ENCODE measurements around the gene SLC43A2.
"Not testable (repeated sequence)": the region's sequence is repeated elsewhere in the genome, so short reads cannot be mapped to it uniquely, and the experiment has no call there.

SLC43A2 gene

DNA sequence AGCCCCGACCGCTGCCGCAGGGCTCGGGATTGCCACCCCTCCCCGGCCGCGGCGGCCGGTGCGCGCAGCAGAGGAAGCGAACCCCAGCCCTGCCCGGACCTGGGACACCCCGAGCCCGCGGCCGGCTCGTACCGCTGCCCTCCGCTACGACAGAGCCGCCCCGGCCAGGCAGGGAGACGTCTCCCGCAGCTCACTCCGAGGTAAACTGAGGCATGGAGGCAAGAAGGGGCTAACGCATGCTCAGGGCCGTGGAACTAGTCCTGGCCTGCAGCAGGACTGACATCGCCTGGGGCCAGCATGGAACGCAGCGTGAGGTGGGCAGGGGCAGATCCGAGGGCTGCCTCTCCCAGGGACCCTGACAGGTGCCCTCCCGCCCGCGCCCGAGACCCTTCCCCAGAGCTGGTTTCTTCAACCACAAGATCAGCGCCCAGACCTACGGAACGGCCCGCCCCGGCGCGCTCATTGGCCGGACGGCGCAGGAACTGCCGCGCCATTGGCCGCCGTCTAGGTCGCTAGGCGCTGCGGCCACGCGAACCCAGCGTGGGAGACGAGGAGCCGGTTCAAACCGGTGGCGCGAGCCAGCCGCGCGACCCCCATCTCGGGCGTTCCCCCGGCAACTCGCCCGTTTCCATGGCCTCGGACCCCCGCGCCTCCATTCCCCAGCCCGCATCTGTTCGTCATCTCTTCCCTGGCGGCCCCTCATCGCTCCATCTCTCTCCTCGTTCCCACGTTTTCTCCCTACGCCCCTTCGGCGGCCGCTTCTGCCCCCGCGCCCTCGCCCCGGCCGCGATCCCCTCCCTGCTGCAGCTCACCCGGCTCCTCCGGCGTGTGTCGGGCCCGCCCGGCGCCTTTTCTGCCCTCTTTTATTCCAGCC lies at the start of gene SLC43A2:
TSS of gene SLC43A2 (minus strand) at position 853 of the 874 bp plus-strand sequence. CDS start 960 bp downstream, outside the sequence.
- peak; percentile 55 for DNase-seq (ENCODE audit: low read depth)

DNA sequence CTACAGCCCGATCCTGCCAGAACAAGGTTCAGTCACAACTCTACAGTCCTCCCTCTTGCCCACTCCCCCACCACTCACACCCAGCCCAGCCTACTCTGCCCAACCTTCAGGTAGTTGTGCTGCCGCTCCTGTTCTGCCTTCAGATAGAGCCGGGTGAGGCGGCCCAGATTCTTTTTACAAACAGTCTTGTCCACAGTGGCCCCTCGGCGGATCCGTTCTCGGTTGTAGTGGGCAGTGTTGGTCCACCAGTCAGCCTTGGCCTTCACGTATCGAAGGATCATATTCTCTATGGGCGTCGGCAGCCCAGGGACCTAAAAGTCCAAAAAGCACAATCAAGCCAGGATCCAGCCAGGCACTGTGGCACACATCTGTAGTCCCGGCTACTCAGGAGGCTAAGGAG lies 47.8 kb upstream of the SLC43A2 start:
- DNase-seq (ENCODE audit: low read depth): no peak

DNA sequence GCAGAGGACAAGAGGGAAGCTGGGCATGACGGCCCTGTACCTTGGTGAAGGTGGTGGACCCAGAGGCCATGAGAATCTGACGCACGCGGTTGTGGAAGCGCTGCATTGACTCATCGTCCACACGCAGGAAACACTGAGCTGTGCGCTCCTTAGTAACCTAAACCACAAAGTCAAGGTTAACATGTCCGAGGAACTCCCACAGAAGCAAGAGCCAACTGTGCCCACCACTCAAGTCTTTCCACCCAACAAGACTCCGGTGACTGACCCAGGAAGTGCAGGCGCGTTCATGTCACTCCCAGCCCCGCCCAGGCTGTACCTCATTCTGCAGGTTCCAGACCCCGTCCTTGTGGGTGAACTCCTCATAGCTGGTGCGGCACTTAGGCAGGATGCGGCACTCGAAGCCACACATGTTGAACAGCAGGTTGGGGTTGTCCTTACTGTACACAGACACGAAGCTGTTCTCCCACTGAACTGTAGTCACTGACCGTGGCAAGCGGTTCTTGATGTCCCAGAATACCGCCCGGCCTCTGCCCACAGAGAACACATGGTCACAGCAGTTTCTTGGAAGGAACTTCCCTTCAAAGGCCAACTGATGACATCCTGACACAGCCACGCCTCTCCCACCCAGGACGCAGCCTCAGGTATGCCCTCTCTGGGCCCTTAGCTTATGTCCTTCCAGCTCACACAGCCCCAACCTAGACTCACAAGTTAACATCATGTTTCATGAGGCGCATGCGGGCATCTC lies 44.6 kb upstream of the SLC43A2 start:
- no peak for DNase-seq (ENCODE audit: low read depth)

DNA sequence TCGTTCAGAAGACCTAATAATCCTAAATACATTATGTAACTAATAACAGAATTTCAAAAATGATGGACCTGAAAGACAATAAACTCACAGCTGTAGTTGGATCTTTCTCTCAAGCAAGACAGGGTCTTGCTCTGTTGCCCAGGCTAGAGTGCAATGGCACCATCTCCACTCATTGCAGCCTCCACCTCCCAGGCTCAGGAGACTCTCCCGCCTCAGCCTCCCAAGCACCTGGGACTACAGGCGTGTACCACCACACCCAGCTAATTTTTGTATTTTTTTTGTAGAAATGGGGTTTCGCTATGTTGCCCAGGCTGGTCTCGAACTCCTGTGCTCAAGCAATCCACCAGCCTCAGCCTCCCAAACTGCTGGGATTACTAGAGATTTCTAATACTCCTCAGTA lies 35.3 kb upstream of the SLC43A2 start:
- not testable (repeated sequence) for DNase-seq (ENCODE audit: low read depth)

DNA sequence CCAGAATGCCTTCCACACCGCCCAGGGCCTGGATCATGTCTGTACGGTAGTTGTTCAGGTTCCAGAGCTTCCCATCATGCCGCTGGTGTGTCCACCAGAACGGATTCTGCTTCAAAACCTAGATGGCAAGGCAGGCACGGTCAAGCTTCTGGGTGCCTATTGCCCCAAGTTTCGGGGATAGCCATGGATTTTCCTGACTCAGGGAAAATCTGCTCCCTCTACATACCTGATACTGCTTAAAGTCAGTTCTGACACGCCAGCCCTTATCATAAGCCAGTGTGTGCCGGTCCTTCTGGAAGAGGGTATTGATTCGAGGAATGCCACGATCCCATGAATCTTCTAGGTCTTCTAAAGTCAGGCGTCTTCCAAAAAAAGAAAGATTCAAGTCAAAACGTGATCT lies 32.4 kb upstream of the SLC43A2 start:
- no peak for DNase-seq (ENCODE audit: low read depth)

DNA sequence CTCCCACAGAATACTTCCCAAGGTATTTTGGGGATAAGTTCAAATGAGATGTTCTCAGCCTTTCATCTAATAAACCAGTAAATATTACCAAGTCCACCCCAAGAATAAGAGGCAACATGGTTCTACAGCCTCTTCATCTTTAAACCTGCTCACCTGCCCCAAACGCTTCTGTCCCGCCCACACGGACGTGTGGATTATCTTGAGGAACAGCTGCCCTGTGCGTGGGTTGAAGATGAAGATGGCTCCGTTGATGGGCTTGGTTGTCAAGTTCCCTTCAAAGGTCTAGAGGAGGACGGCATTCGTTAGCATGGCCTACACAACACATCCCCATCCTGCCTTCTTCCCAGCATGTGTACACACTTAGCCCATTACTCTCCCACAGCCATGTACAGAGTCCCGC lies 29.5 kb upstream of the SLC43A2 start:
- no peak for DNase-seq (ENCODE audit: low read depth)

DNA sequence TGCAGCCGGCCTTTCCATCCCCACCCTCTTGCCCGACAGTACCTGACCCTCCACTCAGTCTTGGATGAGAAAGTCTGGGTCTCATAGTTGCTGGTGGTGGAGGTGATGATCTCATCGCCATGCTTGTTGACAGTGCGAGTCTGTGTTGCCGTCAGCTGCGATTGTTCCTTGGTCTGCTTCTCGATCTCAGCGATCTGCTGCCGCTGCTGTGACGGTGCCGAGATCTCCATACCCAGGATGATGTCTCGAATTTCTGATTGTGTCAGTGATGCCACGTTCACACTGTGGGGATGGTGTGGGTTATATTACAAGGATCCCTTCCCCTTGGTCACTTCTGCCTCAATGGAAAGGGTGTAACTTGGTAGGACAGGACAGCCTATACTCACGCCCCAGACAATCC lies 25.1 kb upstream of the SLC43A2 start:
- no peak for DNase-seq (ENCODE audit: low read depth)

DNA sequence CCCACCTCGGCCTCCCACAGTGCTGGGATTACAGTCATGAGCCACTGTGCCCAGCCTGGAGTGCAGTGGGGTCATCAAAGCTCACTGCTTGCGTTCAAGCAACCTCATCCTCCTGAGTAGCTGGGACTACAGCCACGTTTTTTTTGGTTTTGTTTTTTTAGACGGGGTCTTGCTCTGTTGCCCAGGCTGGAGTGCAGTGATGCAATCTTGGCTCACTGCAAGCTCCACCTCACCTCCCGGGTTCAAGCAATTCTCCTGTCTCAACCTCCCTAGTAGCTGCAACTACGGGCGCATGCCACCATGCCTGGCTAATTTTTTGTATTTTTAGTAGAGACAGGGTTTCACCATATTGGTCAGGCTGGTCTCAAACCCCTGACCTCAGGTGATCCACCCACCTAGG lies 24.2 kb upstream of the SLC43A2 start:
- not testable (repeated sequence) for DNase-seq (ENCODE audit: low read depth)

DNA sequence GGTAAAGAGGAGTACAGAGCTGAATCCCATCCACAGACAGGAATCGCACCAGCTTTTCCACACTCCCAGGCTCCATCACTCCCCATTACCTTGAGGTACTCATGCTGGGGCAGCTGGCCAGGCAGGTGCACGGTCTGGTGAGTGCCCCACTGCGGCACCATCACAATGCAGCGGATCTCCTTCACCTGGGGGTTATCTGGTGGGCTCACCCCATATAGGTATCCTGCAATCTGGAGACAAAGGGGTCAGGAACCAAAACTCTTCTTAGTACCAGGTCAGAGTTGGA lies 22.9 kb upstream of the SLC43A2 start:
- no peak for DNase-seq (ENCODE audit: low read depth)

DNA sequence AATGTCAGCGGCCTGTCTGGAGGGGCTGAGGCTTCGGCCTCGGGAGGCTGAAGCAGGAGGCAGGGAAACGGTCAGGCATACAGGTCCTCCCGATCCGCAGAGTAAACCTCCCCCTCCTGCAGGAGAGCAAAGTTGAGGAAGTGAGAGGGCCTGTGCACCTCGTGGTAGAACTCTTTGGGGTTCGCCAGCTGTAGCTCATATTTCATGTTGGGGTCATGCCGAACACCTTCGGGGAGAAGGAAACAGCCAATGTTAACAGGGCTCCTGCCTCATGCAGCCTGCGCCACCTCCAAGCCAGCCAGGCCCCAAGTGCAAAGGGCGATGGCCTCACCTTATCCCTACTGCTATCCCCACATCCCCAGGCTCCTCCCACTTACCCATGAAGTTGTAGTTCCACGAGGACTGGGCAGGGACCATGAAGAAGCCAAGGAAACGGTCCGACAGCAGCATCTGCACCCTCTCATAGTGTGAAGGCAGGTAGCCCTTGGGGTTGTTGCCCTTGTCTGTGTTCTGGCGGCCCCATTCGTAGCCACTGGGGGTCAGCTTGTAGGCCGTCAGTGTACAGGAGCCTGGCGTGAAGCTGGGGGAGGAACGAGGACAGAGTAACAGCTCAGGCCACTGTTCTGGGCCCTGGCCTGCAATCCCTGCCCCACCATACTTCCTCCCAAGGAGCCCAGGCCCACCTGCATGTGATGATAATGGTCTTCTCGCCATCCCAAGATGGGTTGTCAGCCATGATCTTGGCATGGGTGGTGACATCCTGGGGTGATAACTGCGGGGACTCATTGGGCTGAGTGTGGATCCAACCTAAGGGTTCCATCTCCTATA lies 22.3 kb upstream of the SLC43A2 start:
- DNase-seq (ENCODE audit: low read depth): no peak

DNA sequence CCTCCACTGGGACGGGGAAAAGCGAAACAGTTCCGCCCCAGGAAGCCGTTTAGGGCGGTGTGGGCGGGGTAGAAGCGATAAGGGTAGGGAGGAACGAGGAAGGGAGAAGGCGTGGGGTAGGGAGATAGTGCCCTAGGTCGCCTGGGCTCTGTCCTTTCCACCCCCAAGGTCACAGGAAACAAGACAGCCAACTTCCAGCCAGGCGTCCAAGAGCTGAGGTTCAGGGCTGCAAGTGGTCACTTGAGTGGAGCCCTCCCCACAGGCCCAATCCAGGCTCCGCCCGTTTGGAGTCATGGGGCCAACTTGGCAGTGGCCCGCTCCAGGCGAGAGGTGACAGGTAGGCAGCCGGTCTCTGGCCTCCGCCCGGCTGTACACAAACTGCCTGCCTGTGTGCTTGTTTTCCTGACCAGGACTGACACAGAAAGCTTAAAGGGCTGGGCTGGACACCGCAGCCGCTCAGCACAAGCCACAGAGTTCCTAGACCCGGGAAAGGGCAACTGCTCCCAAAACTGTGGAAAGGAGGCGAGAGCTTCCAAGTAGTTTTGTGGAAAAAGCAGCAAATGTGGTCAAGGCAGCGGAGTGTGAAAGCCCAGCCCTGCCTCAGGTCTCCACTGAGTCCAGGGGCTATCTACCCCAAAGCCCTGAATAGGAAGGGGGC lies 21.3 kb upstream of the SLC43A2 start, which contains the start of gene RILP:
TSS of gene RILP (minus strand) at position 23 of the 658 bp plus-strand sequence. CDS start 62 bp downstream, outside the sequence.
- no peak for DNase-seq (ENCODE audit: low read depth)

DNA sequence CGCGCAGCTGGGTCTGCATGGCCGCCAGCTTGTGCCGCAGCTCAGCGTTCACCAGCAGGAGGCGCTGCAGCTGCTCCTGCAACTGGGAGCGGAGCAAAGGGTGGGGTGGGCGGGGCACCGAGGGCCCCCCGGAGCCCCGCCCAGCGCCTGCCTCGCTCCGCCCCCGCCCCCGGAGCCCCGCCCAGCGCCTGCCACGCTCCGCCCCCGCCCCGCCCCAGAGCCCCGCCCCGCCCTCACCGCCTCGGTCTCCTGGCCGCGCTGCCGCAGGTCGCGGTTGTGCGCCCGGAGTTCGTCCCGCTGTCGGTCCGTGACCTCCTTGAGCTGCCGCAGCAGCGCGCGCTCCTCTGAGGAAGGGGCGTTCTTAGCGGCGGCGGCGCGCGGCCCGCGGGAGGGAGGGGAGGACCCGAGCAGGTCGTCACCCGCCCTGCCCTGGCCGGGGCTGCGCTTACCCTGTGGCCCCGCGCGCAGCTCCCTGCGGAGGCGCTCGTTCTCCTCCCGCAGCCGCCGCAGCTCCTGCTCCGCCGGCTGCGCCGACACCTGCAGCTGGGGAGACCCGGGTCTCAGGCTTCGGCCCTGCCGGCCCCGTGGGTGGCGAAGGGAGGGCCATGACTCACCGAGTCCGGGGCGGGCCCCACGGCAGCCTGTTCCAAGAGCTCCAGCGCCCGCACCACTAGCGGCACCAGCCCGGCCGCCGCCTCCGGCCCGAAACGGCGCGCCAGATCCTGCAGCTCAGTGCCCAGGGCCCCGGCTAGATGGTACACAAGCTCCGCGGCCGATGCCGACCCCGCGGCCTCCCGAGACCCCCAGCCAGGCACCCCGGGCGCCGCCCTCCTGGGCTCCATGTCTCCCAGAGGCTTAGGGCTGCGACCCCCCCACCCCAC lies 20.6 kb upstream of the SLC43A2 start:
- peak; percentile 87 for DNase-seq (ENCODE audit: low read depth)

DNA sequence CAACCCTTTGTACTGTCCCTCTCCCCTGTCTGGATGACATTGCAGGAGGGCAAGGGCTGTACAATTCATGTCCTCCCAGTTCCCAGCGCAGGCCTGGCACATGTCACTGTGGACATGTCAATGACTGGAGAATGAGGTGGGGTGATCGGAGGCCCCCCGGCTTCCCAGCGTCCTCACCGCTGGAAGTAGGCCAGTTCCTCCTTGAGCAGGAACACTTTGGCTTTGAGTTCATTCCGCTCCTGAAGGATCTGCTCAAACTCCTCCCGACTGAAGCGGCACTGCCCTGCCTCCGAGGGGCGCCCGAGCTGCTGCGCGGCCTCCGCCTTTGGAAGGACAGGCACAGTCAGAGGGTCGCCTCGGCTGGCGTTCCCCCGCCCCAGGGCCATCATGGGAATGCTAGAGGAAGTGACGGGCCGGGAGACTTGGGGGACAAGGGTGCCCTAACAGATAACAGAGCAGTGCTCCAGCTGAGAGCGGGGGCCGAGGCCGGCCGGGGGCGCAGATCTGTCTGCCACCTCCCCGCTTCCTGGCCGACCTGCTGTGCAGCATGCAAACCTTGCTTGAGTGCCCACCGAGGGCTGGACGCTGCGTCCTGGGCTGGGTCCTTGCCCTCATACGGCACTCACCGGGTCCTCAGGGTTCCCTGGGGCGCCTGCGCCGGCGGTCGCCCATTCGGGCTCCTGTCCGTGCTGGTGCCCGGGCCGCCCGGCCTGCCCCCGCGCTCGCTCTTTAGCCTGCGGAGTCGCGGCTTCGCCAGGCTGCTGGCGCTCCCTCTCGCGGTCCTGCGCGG lies 19.7 kb upstream of the SLC43A2 start:
- DNase-seq (ENCODE audit: low read depth): no peak

DNA sequence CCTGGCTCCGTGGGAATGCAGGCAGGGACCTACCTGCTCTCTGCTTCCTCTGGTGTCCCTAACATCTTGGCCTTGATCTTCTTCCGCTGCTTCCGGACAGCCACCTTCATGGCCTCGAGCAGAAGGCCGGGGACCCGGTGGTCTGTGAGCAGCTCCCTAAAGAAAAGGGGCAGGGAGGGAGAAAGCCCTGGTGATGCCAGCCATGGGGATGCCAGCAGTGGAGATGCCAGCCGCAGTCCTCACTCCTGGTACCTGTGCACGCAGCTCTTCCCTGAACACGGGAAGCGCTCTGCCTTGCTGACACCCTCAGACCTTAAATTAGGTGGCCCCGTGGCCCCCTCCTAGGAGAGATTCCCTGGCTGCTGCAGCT lies 19.2 kb upstream of the SLC43A2 start:
- no peak for DNase-seq (ENCODE audit: low read depth)

DNA sequence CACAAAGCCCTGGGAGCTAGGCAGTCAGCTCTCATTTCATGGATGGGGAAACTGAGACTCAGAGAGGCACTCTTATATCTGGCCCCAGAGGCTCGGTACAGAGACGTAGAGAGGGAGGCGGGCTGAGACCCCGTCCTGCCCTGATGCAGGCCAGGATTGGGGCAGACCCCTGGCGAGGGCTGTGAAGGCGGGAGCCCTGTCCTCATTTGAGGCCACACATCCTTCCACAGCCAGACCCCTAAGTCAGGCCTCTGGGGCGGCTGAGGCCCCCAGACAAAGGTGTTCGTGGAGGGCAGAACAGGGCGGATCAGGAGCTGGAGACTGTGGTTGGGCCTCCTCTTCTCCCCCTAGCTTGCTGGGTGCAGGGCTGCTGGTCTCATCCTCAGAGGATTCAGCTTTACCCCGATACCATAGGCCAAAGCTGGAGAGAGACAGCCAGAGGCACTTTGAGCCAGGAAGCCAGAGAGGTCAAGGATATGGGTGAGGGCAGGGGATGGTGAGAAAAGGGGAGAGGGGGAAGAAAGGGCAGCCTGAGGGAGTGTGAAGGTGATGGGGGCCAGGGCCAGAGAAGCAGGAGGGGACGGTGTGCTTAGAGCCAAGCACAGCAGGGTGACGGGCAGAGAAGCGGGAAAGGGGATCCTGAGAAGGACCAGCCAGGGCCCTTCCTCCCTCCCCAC lies 17.7 kb upstream of the SLC43A2 start:
- no peak for DNase-seq (ENCODE audit: low read depth)

DNA sequence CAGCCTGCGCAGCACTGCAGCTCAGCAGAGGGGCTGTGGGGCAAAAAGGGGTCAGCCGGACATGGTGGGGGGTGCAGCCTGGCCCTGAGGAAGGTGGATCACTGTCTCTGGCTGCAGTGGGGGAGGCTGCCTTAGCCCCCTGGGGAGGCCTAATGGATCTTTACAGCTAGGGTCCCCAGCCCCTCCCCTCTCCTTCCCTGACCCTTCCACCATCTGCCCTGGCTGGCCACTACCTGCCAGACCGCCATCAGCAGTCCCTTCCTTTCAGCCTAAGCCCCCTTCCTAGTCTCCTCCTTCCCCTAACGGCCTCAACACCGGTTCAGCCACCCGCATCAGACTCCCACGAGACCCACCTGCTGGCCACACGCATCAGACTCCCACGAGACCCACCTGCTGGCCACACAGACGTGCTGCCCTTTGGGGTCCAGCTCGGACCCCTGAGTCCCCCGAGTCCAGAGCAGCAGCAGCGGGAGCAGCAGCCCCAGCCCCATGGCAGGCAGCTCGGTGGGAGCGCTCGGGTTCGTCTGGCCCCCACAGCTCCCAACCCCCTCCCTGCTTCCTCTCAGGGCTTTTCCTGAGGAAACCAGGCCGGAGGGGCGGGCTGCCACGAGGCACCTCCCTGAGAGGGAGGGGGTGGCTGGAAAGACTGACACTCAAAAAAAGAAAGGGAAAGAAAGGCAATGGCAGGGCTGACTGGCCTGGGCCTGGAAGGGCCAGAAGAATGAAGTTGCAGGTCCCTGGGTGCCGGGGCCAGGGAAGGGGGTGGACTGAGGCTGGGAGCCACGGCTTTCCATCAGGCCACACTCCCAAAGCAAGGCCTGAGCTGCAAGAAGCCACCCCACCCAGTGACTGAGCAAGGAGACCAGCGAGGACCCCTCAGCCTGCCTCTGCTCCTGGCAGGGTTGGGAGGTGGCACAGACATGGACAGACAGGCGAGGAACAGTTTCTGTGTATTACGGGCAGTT lies 16.9 kb upstream of the SLC43A2 start, which contains the start of gene SCARF1:
TSS of gene SCARF1 (minus strand) at position 526 of the 965 bp plus-strand sequence. CDS start at position 491, 35 bp downstream.
- no peak for DNase-seq (ENCODE audit: low read depth)

DNA sequence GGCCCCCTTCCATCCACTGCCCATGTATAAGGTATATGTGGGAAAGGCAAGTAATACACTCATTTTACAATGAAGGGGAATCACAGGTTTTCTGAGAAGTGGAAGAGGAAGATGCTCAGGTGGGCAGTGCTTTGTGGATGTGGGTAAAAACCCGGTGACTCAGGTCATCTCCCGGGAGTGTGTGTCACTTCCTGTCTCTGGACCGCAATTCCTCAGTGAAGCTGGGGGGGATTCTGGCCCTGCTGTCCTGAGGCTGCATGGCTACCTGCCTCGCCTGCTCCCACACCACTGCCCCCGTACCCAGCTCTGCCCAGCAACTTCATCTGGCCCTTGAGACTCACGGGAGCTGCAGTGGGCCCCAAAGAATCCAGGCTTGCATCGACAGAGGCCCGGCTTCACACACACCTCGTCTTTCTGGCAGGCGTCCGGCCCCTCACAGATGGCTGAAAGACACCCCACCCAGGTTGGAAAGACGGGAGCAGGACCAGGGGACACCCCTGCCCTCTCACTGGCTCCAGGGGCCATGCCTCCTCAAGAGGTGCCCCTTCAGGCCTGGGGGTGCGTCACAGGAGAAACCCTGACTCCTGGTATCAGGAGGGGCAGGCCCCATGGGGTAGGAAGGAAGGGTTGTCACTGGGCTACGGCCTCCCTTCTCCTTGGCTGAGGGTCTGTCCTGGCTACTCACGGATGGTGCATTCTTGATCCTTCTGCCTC lies 16.0 kb upstream of the SLC43A2 start:
- no peak for DNase-seq (ENCODE audit: low read depth)
